Measurements from ENCODE around the gene TK2. TPM values are rescaled to one million over a fixed set of nuclear protein-coding genes. Genes with fewer than 3 reads are reported as not detected.
A peak's percentile ranks its signal among the peaks of the same experiment; 100 is the strongest.

Gene TK2
- total and polyA plus RNA-seq, 2 donors from 2014 or later: 31.0 to 44.2 TPM

GRCh38 chr16:66580605-66581209 lies 30.8 kb upstream of the TK2 start:
- Histone ChIP-seq H3K27ac (ENCODE audit: low read depth in 2 of 2, low read length in 2 of 2) (no peak overlapping the region), H3K27me3 (ENCODE audit: control insufficient read depth, insufficient read depth, low read length) (peaks cover 2% of the 10 kb centered on the region), H3K9ac (ENCODE audit: low read length in 3 of 3) (no peak overlapping the region), H3K4me1 (ENCODE audit: control insufficient read depth in 2 of 3, insufficient read depth in 2 of 3, low read depth in 1 of 3, low read length in 3 of 3) (peaks cover 7 to 8% (median 7%) of the 10 kb centered on the region in 3 donors), H3K36me3 (ENCODE audit: control insufficient read depth in 2 of 3, insufficient read depth in 3 of 3, low read length in 3 of 3) (no peaks in the 10 kb centered on the region), H3K4me3 (ENCODE audit: low read length in 3 of 3) (no peak overlapping the region), H3K9me3 (ENCODE audit: control insufficient read depth in 2 of 3, insufficient read depth in 1 of 3, low read length in 3 of 3) (no peaks in the 10 kb centered on the region)
- TF ChIP-seq CTCF (IDR thresholded peaks at IDR 0.05; ENCODE audit: borderline replicate concordance, extremely low read depth, insufficient read depth): no peak
- DNase-seq (peak in 3 of 5 donors; percentile 29 to 67 (median 67)), FAIRE-seq (no peak)
- intact Hi-C loops (cut with DNase I): no loop called here

- Histone ChIP-seq H3K4me1 (ENCODE audit: control insufficient read depth in 2 of 3, insufficient read depth in 2 of 3, low read depth in 1 of 3, low read length in 3 of 3) (peaks cover 7 to 8% (median 7%) of the 10 kb centered on the region in 3 donors), H3K9ac (ENCODE audit: low read length in 3 of 3) (no peak within 1 kb of the TSS), H3K9me3 (ENCODE audit: control insufficient read depth in 2 of 3, insufficient read depth in 1 of 3, low read length in 3 of 3) (no peaks in the 10 kb centered on the region), H3K27me3 (ENCODE audit: control insufficient read depth, insufficient read depth, low read length) (peaks cover 2% of the 10 kb centered on the region), H3K27ac (ENCODE audit: low read depth in 2 of 2, low read length in 2 of 2) (no peak within 1 kb of the TSS), H3K4me3 (ENCODE audit: low read length in 3 of 3) (no peak within 1 kb of the TSS), H3K36me3 (ENCODE audit: control insufficient read depth in 2 of 3, insufficient read depth in 3 of 3, low read length in 3 of 3) (no peaks in the 10 kb centered on the region)
- DNase-seq (peak in 4 of 5 donors; percentile 31 to 74 (median 49)), FAIRE-seq (no peak)
- no peak for TF ChIP-seq CTCF (IDR thresholded peaks at IDR 0.05; ENCODE audit: borderline replicate concordance, extremely low read depth, insufficient read depth)
- intact Hi-C loops (cut with DNase I): no loop called here
Measured at GRCh38 chr16:66578651-66579531, 29.0 kb upstream of the TK2 start, which contains the start of gene CMTM2. CMTM2 (plus strand) TSS chr16:66579463; CDS start chr16:66579608, 145 bp downstream.

DNA sequence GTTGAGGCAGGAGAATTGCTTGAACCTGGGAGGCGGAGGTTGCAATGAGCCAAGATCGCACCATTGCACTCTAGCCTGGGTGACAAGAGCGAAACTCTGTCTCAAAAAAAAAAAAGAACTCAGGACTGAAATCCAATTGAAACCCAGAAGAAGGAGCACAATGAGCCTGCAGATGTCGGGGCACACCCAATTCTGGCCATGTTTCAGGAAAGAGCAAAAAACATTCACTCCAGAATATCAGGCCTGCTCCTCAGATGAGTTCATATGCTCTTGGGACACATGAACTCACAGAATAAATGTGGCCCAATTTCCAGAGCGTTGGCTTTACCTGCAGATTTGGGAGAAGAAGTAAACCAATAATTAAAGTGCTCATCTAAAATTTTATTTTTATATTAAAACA lies 26.4 kb upstream of the TK2 start:
- no peak for TF ChIP-seq CTCF (IDR thresholded peaks at IDR 0.05; ENCODE audit: borderline replicate concordance, extremely low read depth, insufficient read depth)
- H3K9ac ChIP-seq (ENCODE audit: low read length in 3 of 3): no peak overlapping the region
- H3K27ac ChIP-seq (ENCODE audit: low read depth in 2 of 2, low read length in 2 of 2): no peak overlapping the region
- H3K4me1 ChIP-seq (ENCODE audit: control insufficient read depth in 2 of 3, insufficient read depth in 2 of 3, low read depth in 1 of 3, low read length in 3 of 3): peaks cover 2 to 7% (median 4%) of the 10 kb centered on the region in 3 donors
- DNase-seq: no peak
- no peaks in the 10 kb centered on the region for H3K36me3 ChIP-seq (ENCODE audit: control insufficient read depth in 2 of 3, insufficient read depth in 3 of 3, low read length in 3 of 3)
- H3K9me3 ChIP-seq (ENCODE audit: control insufficient read depth in 2 of 3, insufficient read depth in 1 of 3, low read length in 3 of 3): no peaks in the 10 kb centered on the region
- H3K4me3 ChIP-seq (ENCODE audit: low read length in 3 of 3): no peak overlapping the region
- intact Hi-C loops (cut with DNase I): no loop called here
- no peak for FAIRE-seq
- peaks cover 2% of the 10 kb centered on the region for H3K27me3 ChIP-seq (ENCODE audit: control insufficient read depth, insufficient read depth, low read length)

All from kidney (tissue), 14 donors.